Measurements from ENCODE around the gene SDC3. TPM values are rescaled to one million over a fixed set of nuclear protein-coding genes. Genes with fewer than 3 reads are reported as not detected.

The SDC3 gene
- total RNA-seq, 2 donors from 2014 or later: 94.1 to 143 TPM

DNA sequence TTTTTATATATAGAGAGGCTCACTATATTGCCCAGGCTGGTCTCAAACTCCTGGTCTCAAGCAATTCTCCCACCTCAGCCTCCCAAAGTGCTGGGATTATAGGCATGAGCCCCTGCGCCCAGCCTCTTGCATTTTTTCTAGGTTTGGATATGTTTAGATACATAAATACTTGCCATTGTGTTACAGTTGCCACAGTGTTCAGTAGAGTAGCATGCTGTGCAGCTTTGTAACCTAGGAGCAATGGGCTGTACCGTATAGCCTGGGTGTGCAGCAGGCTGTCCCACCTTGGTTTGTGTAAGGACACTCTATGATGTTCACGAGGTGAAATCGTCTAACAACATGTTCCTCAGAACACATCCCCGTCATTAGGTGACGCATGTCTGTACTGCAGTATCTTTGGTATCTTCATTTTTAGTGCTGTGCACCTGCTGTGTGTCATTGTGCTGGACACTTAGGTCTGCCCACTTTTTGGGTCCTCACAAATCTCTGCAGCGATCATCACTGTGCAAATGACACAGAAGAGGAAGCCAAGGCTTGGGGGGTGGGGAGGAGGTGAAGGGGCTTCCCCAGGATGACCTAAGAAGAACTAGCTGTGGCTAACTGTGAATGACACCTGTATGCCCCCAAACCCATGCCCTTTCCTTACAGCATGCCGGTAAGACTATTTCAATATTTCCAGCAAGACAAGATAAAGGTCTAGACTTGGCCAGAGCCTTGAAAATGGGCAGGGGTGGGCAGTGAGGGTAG lies 44.5 kb downstream of the SDC3 start:
- Mint-ChIP-seq H3K4me1 (peaks cover 10% of the 10 kb centered on the region), H3K4me3 (no peak overlapping the region)
- 83 to 96% methylated on average over 7 to 8 of the region's 8 CpGs for WGBS, 2 experiments (ENCODE audit: insufficient coverage in 1 of 2, insufficient read length in 1 of 2)

GRCh38 chr1:30860320-30860652 lies 48.3 kb downstream of the SDC3 start:
- Histone ChIP-seq H3K9ac (ENCODE audit: extremely low read depth, low read length, poor library complexity, severe bottlenecking) (no peak overlapping the region), H3K4me1 (ENCODE audit: control insufficient read depth, insufficient read depth, low read length) (peaks cover 8% of the 10 kb centered on the region), H3K27me3 (ENCODE audit: control insufficient read depth, insufficient read depth, low read length, poor library complexity, severe bottlenecking) (no peaks in the 10 kb centered on the region), H3K9me3 (ENCODE audit: control insufficient read depth, low read length) (no peaks in the 10 kb centered on the region), H3K4me3 (ENCODE audit: low read length) (no peak overlapping the region), H3K36me3 (ENCODE audit: control insufficient read depth, insufficient read depth, low read length) (no peaks in the 10 kb centered on the region), H3K27ac (ENCODE audit: low read depth, low read length) (no peak overlapping the region)
- no peak overlapping the region for H3K27ac Mint-ChIP-seq
- peaks cover 26% of the 10 kb centered on the region for H3K4me1 Mint-ChIP-seq
- H3K36me3 Mint-ChIP-seq (ENCODE audit: low read depth): no peaks in the 10 kb centered on the region
- peaks cover 3% of the 10 kb centered on the region for H3K27me3 Mint-ChIP-seq (ENCODE audit: insufficient read depth)
- H3K9me3 Mint-ChIP-seq: no peaks in the 10 kb centered on the region
- WGBS, 2 experiments (ENCODE audit: insufficient coverage in 1 of 2, insufficient read length in 1 of 2): 95 to 96% methylated on average over 4 to 5 of the region's 5 CpGs
- no peak overlapping the region for H3K4me3 Mint-ChIP-seq
- TF ChIP-seq, protein P1, sequence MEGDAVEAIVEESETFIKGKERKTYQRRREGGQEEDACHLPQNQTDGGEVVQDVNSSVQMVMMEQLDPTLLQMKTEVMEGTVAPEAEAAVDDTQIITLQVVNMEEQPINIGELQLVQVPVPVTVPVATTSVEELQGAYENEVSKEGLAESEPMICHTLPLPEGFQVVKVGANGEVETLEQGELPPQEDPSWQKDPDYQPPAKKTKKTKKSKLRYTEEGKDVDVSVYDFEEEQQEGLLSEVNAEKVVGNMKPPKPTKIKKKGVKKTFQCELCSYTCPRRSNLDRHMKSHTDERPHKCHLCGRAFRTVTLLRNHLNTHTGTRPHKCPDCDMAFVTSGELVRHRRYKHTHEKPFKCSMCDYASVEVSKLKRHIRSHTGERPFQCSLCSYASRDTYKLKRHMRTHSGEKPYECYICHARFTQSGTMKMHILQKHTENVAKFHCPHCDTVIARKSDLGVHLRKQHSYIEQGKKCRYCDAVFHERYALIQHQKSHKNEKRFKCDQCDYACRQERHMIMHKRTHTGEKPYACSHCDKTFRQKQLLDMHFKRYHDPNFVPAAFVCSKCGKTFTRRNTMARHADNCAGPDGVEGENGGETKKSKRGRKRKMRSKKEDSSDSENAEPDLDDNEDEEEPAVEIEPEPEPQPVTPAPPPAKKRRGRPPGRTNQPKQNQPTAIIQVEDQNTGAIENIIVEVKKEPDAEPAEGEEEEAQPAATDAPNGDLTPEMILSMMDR (conservative IDR thresholded peaks at IDR 0.05): no peak
- DNase-seq: no peak

More for the DNA sequence above, 44.5 kb downstream of the SDC3 start:
- H3K9ac ChIP-seq (ENCODE audit: extremely low read depth, low read length, poor library complexity, severe bottlenecking): no peak overlapping the region
- no peaks in the 10 kb centered on the region for H3K36me3 ChIP-seq (ENCODE audit: control insufficient read depth, insufficient read depth, low read length)
- no peaks in the 10 kb centered on the region for H3K4me1 ChIP-seq (ENCODE audit: control insufficient read depth, insufficient read depth, low read length)
- no peak overlapping the region for H3K27ac Mint-ChIP-seq
- no peak for DNase-seq
- no peaks in the 10 kb centered on the region for H3K9me3 Mint-ChIP-seq
- no peaks in the 10 kb centered on the region for H3K27me3 ChIP-seq (ENCODE audit: control insufficient read depth, insufficient read depth, low read length, poor library complexity, severe bottlenecking)
- H3K36me3 Mint-ChIP-seq (ENCODE audit: low read depth): no peaks in the 10 kb centered on the region
- TF ChIP-seq, protein P1 (conservative IDR thresholded peaks at IDR 0.05): no peak
- H3K4me3 ChIP-seq (ENCODE audit: low read length): no peak overlapping the region
- H3K9me3 ChIP-seq (ENCODE audit: control insufficient read depth, low read length): no peaks in the 10 kb centered on the region
- H3K27me3 Mint-ChIP-seq (ENCODE audit: insufficient read depth): no peaks in the 10 kb centered on the region
- no peak overlapping the region for H3K27ac ChIP-seq (ENCODE audit: low read depth, low read length)

DNA sequence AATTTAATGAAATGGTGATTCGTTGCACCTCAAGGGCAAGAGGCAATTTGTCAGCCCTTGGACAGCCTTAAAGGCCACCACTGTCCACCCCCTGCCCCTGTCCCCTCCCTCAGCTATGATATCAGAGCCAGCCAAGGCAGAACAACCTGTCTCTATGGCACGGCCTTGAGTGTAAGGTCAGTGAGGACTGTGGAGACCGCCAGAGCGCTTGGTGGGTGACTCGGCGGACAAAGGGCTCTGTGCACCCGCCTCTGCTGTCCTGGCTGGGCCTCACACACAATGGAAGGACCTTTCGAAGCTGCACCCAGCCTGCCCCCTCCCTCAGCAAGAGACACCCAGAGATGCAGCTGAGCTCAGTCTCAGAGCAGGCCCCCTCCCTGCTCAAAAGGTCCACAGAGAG lies 50.6 kb downstream of the SDC3 start:
- Mint-ChIP-seq H3K4me3 (no peak overlapping the region), H3K9me3 (no peaks in the 10 kb centered on the region), H3K4me1 (peaks cover 37% of the 10 kb centered on the region), H3K27me3 (ENCODE audit: insufficient read depth) (peaks cover 3% of the 10 kb centered on the region), H3K27ac (no peak overlapping the region), H3K36me3 (ENCODE audit: low read depth) (no peaks in the 10 kb centered on the region)
- Histone ChIP-seq H3K9me3 (ENCODE audit: control insufficient read depth, low read length) (no peaks in the 10 kb centered on the region), H3K9ac (ENCODE audit: extremely low read depth, low read length, poor library complexity, severe bottlenecking) (no peak overlapping the region), H3K27me3 (ENCODE audit: control insufficient read depth, insufficient read depth, low read length, poor library complexity, severe bottlenecking) (no peaks in the 10 kb centered on the region), H3K4me1 (ENCODE audit: control insufficient read depth, insufficient read depth, low read length) (peaks cover 14% of the 10 kb centered on the region), H3K27ac (ENCODE audit: low read depth, low read length) (peak overlapping the region; percentile 12), H3K36me3 (ENCODE audit: control insufficient read depth, insufficient read depth, low read length) (no peaks in the 10 kb centered on the region), H3K4me3 (ENCODE audit: low read length) (no peak overlapping the region)
- 83 to 95% methylated on average over 1 to 8 of the region's 8 CpGs for WGBS, 2 experiments (ENCODE audit: insufficient coverage in 1 of 2, insufficient read length in 1 of 2)
- no peak for DNase-seq
- TF ChIP-seq, protein P1 (conservative IDR thresholded peaks at IDR 0.05): no peak

Measured in endodermal cell (in vitro differentiated cells).